ENCODE results near the gene TMED10. TPM values are rescaled to one million over a fixed set of nuclear protein-coding genes. Genes with fewer than 3 reads are reported as not detected.

Gene TMED10
- total RNA-seq, 1 donor from 2014 or later, result 363 TPM

DNA sequence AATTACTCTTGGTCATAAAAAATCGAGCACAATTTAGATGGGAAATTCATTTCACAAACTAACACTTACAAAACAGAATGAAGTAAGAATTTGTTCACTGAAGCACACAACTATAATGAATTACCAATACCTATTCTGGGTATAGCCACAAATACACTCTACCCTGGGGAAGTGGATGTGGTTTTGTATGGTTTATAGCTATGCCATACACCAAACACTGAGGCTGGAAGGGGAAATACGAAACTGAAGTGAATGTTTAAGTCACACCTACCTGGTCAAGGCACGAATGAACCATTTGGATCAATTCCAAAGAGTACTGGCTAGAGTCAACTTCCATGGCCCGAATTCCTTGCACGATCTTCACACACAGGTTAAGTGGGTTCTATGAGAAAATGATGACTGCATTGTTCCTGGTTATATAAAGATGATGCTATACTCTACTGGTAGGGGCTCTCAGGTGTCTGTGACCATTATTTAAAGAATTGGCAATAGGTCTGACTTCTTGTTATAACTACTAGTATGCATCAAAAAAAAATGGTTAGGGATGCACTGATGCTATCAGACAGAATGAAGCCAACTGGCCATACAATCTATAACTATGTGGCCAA is 62.4 kb downstream of the TMED10 start:
- peaks cover 16% of the 10 kb centered on the region for H3K36me3 ChIP-seq (ENCODE audit: control insufficient read depth, insufficient read depth, low read length)
- H3K4me3 ChIP-seq (ENCODE audit: low read depth, low read length), result no peak overlapping the region
- TF ChIP-seq, protein P1, sequence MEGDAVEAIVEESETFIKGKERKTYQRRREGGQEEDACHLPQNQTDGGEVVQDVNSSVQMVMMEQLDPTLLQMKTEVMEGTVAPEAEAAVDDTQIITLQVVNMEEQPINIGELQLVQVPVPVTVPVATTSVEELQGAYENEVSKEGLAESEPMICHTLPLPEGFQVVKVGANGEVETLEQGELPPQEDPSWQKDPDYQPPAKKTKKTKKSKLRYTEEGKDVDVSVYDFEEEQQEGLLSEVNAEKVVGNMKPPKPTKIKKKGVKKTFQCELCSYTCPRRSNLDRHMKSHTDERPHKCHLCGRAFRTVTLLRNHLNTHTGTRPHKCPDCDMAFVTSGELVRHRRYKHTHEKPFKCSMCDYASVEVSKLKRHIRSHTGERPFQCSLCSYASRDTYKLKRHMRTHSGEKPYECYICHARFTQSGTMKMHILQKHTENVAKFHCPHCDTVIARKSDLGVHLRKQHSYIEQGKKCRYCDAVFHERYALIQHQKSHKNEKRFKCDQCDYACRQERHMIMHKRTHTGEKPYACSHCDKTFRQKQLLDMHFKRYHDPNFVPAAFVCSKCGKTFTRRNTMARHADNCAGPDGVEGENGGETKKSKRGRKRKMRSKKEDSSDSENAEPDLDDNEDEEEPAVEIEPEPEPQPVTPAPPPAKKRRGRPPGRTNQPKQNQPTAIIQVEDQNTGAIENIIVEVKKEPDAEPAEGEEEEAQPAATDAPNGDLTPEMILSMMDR (IDR thresholded peaks at IDR 0.05; ENCODE audit: insufficient read depth, low read length, severe bottlenecking), result no peak
- FAIRE-seq (peak; percentile 43), DNase-seq (ENCODE audit: low read depth) (no peak)
- no peaks in the 10 kb centered on the region for H3K27me3 ChIP-seq (ENCODE audit: control insufficient read depth, insufficient read depth, low read length)

- Histone ChIP-seq H3K36me3 (ENCODE audit: control insufficient read depth, insufficient read depth, low read length) (peaks cover 24% of the 10 kb centered on the region), H3K4me3 (ENCODE audit: low read depth, low read length) (no peak overlapping the region), H3K27me3 (ENCODE audit: control insufficient read depth, insufficient read depth, low read length) (no peaks in the 10 kb centered on the region)
- TF ChIP-seq, protein P1 (IDR thresholded peaks at IDR 0.05; ENCODE audit: insufficient read depth, low read length, severe bottlenecking), result no peak
- FAIRE-seq (no peak), DNase-seq (ENCODE audit: low read depth) (no peak)
These were observed 66.5 kb downstream of the TMED10 start for GRCh38 chr14:75109877-75110276.

- H3K4me3 ChIP-seq (ENCODE audit: low read depth, low read length), result no peak overlapping the region
- no peak for DNase-seq (ENCODE audit: low read depth)
- no peak for FAIRE-seq
- no peaks in the 10 kb centered on the region for H3K27me3 ChIP-seq (ENCODE audit: control insufficient read depth, insufficient read depth, low read length)
- peaks cover 20% of the 10 kb centered on the region for H3K36me3 ChIP-seq (ENCODE audit: control insufficient read depth, insufficient read depth, low read length)
- TF ChIP-seq, protein P1 (IDR thresholded peaks at IDR 0.05; ENCODE audit: insufficient read depth, low read length, severe bottlenecking), result no peak
These were observed 69.2 kb downstream of the TMED10 start for GRCh38 chr14:75107186-75107585.

DNA sequence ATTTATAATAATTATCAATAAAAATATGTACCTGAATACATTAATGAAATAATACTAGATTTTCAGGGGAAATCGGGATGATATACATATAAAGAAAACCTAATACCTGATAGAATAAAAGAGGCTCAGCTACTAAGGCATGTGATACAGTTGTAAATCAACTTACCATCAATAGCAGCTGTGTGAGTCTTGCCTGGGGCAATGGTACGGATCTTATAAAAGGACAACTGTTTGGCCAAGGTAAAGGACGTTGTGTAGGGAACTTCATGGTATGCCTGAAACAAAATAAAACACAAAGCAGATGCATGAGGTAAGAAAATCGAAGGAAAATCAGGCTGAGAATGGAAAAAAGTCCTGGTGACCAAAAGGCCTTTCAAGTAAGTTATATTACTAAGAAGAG is 74.9 kb downstream of the TMED10 start:
- H3K36me3 ChIP-seq (ENCODE audit: control insufficient read depth, insufficient read depth, low read length), result peaks cover 20% of the 10 kb centered on the region

GRCh38 chr14:75098682-75099081 is 77.7 kb downstream of the TMED10 start:
- Histone ChIP-seq H3K4me3 (ENCODE audit: low read depth, low read length) (no peak overlapping the region), H3K36me3 (ENCODE audit: control insufficient read depth, insufficient read depth, low read length) (peaks cover 14% of the 10 kb centered on the region), H3K27me3 (ENCODE audit: control insufficient read depth, insufficient read depth, low read length) (no peaks in the 10 kb centered on the region)
- FAIRE-seq (no peak), DNase-seq (ENCODE audit: low read depth) (no peak)
- TF ChIP-seq, protein P1 (IDR thresholded peaks at IDR 0.05; ENCODE audit: insufficient read depth, low read length, severe bottlenecking), result no peak

More for the DNA sequence above, 74.9 kb downstream of the TMED10 start:
- DNase-seq (ENCODE audit: low read depth) (no peak), FAIRE-seq (no peak)
- Histone ChIP-seq H3K4me3 (ENCODE audit: low read depth, low read length) (no peak overlapping the region), H3K27me3 (ENCODE audit: control insufficient read depth, insufficient read depth, low read length) (no peaks in the 10 kb centered on the region)
- TF ChIP-seq, protein P1 (IDR thresholded peaks at IDR 0.05; ENCODE audit: insufficient read depth, low read length, severe bottlenecking), result no peak

DNA sequence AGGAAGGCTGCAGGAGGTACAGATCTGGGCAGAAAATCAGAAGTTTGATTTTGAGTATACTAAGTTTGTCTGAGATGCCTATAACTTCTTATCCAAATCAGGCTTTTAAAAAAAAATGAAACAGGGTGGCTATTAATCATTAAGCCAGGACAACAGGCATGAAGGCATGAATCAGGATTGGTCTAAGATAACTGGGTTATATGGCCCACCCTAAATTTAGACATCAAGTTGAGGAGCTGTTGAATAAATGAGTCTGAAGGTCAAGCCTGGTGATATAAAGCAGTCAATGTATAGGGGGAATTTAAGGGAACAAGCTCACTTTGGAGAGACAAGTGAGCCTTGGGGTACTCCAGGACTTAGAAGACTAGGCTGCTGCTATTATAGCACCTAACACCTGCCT is 78.2 kb downstream of the TMED10 start:
- no peak for FAIRE-seq
- Histone ChIP-seq H3K36me3 (ENCODE audit: control insufficient read depth, insufficient read depth, low read length) (peaks cover 14% of the 10 kb centered on the region), H3K27me3 (ENCODE audit: control insufficient read depth, insufficient read depth, low read length) (no peaks in the 10 kb centered on the region), H3K4me3 (ENCODE audit: low read depth, low read length) (no peak overlapping the region)
- TF ChIP-seq, protein P1 (IDR thresholded peaks at IDR 0.05; ENCODE audit: insufficient read depth, low read length, severe bottlenecking), result no peak
- DNase-seq (ENCODE audit: low read depth), result no peak
